HT1080 (cell line): Measurements from ENCODE around the gene HNMT. TPM values are rescaled to one million over a fixed set of nuclear protein-coding genes. Genes with fewer than 3 reads are reported as not detected.
"Not testable (repeated sequence)": the region's sequence is repeated elsewhere in the genome, so short reads cannot be mapped to it uniquely, and the experiment has no call there.

ENCODE experiments used
- DNase-seq: peaks from one replicate; pipeline ENCODE4 v3.0.0-alpha.2; 2015; ENCODE audit warnings: low read depth
- polyA plus RNA-seq, 2 experiments: library from polyadenylated mRNA; depleted of rRNA; stranded (reverse); fragments of >200 nt; gene quantifications; 2 replicates each; pipeline ENCODE4 v1.2.3, GENCODE V29; 2015
- total RNA-seq: library from RNA; depleted of rRNA; stranded (reverse); fragments of >200 nt; shearing (Covaris generic); gene quantifications from 2 replicates; pipeline ENCODE4 v1.2.3, GENCODE V29; 2014; rRNA removed

HNMT gene
- not detected in 2 replicates for total RNA-seq
- 0.06 TPM in 1 of 2 replicates, not detected in the other for polyA plus RNA-seq (2015; cell fraction: cytosol; rRNA removed)
- polyA plus RNA-seq (2015; cell fraction: nucleus; rRNA removed): not detected in 2 replicates

GRCh38 chr2:137964066-137964858, at the start of gene HNMT:
TSS of gene HNMT (plus strand) at chr2:137964473. CDS start at chr2:137964492, 19 bp downstream.
- peak; percentile 39 for DNase-seq

DNA sequence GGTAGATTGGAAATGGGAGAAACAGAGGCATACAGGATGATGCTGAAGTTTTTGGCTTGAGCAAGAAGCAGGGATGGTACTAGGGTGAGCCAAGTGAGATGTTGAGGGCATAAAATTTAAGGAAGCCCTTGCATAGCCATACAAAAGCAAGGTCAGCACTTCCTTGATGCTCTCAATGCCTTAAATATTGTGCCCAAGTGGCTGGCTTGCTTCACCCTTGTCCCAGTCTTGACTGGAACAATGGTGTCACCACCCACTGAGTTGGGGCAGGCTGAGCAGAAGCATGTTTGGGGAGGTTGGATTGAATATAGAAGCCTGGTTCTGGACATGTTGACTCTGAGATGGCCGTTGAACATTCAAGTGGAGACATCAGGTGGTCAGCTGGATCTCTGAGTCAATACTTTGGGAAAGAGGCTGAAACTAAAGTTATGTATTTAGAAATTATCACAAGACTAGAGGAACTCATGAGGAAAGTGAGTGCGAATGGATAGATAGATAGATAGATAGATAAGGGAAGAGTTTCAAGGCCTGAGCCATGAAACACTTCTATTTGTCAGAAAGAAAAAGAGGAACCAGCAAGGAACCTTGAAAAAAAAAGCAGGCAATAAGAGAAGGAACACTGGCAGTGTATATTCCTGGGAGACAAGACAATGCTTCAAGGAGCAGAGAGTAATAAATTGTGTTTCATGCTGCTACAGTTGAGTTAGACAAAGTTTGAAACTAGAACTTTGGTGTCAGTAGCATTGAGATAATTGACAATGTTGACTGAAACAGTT, 43.0 kb upstream of the HNMT start:
- no peak for DNase-seq

DNA sequence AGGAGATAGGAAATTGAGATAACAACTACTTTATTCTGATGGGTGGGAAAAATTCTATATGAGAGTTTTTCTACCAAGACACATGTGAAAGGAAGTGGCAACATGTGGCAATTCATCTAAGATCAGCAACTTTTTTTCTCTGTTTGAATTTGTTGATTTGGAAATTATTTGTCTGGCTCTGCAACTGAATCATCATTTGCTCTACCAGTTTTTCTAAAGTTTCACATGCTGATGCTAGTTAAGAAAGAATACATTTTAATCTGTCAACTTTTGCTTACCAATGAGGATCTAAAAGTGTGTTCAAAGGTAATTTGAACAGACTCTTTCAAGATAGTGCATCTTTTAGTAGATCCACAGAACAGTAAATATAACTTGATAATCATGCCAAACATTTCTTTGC, 42.1 kb upstream of the HNMT start:
- DNase-seq: not testable (repeated sequence)

- no peak for DNase-seq
These were observed 40.3 kb upstream of the HNMT start for GRCh38 chr2:137924019-137924418.

DNA sequence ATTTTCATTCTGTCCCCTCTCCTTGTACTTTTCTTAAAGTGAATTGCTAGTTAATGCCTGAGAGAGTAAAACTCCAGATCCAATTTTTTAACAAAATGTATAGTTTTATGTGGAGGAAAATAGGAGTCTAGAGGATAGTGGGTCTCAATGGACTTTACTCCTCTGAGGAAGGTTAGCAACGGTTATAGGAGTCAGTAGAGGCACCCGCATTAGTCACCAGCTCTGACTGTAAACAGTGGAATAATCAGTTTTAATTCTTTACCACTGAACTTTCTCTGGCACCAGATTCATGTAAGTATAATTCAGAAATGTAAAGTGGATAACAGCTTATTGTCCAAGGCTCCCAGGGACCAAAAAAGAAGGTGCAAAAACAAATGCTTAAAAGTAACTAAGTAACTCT, 38.7 kb upstream of the HNMT start:
- no peak for DNase-seq

GRCh38 chr2:137927846-137928245, 36.4 kb upstream of the HNMT start:
- DNase-seq: no peak

DNA sequence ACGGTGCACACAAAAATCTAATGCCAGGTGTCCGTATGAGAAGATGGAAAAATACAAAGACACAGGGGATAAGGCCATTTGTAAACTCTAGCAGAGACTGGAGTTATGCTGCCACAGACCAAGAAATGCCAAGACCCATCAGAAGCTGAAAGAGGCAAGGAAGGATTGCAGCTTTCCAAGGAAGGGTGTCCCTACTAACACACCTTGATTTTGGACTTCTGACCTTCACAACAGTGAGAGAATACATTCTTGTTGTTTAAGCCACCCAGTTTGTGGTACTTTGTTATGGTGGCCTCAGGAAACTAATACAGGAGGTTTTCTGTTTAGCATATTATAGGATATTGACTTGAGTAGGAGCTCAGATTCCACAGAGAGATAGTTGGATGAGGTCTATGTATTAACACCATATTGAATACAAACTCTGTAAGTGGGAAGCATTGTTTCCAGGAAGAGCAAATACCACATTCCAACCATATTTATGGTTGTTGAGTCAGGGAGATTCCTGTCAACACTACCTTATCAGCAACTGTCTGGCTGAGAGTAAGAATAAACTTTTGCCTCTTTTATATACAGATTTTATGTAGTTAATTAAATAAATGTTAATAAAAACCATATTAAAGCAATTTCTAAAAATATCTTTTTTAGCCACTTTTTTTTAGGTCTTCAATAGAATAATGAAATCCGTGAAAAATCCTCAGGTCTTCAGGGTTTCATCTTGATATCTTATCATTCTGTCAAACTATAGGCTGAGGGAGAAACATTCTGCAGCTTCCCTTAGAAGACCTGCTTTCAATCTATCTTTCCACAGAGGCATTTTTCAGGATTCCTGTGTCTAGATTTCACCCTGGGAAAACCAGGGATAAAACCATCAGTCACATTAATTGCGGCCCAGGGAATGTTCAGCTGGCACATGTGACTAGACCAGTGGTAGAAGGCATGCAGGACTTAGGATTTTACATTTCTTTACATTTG, 35.4 kb upstream of the HNMT start:
- peak; percentile 63 for DNase-seq

DNA sequence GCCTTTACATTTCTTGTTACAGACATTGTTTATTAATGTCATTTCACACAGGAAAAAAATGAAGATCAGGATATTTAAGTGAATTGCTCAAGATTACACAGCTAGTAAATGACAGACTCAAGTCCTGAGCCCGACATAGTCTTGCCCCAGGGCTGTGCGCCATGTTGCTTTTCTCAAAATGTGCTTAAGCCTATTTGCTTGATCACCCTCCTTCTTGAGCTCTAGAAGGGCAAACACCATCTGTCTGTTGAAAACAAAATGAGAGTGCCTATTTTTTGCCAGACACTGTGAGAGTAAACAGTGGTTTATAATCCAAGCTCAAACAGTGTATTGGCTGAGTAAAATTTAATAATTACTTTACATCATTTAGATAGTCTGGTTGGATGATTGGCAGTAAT, 34.8 kb upstream of the HNMT start:
- DNase-seq: no peak

GRCh38 chr2:137930146-137930545, 34.1 kb upstream of the HNMT start:
- DNase-seq: no peak

GRCh38 chr2:137935591-137935990, 28.7 kb upstream of the HNMT start:
- DNase-seq: no peak

DNA sequence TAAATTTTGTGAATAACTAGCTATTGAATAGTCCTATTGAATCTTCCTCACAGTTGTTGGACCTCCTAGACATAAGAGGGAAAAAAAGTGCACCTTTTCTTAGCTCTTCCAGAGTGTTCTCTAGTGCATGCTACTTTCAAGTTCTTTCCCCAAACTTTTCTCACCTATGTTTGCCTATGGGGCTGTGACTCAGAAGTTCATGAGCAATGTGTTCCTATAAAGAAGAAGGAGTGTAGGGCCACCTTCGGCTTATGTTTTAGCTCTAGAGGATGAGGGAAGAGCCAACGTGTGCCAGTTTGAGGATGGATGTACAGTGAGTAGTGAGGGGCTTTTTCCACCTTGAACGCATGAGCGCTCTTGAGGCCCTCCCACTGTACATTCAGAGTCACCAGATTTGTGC, 27.0 kb upstream of the HNMT start:
- DNase-seq: no peak

DNA sequence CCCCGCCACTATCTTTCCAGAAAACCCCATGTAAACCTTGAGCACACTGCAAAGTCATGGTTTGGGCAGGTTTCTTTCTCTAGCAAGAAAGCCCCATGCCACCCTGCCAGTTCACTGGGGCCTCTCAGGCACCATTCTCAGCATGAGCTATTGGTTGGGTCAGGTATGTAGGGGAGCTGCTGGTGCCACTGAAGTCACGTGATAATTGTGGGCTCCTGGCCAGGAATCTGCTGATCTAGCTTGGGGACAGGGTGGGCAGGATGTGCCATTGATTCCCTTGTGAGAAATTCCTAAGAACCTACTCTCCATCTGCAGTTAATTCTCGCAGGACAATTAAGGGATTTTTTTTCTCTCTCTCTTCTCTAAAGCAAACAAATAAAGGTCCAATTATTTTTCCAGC, 26.5 kb upstream of the HNMT start:
- DNase-seq: no peak

- DNase-seq: no peak
These were observed 26.1 kb upstream of the HNMT start for GRCh38 chr2:137938204-137938603.

- no peak for DNase-seq
These were observed 25.2 kb upstream of the HNMT start for GRCh38 chr2:137939026-137939425.

- DNase-seq: no peak
These were observed 24.1 kb upstream of the HNMT start for GRCh38 chr2:137940154-137940553.

DNA sequence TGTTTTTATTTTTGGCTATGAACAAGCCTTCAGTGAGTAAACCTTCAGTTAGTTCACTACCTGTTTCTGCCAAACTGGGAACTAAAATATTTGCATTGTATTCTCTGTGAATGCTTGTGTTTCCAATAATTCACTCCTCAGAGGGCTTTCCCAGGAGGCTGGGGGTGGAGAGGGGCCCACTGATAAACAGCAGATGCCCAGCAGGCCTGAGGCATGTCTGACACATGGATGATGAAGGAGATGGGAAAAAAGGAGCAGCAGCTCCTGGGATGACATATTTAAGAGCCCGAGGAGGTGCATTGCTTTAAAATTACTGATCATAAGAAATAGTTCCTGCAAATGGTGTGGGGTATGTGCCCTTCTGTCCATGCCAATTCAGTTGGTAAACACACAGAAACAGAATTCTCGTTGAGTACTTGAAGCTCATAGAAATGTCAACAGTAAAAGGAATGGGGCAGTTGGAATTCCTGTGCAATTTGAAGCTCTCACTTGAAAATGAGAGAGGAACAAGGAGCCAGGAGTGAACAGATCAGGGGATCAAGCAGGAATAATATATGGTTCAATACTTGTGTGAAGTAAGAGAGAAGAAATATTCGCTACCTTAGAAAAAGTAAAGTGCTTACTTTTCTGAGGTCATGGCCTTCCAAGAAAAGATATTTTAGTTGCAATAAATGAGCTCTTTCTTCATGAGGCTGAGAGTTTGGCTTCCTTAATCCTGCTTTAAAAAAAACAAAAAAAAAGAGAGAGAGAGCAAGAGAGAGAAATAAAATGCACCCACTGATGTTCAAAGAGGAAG, 22.0 kb upstream of the HNMT start:
- DNase-seq: no peak

- no peak for DNase-seq
These were observed 21.2 kb upstream of the HNMT start for GRCh38 chr2:137942833-137943677.

- no peak for DNase-seq
These were observed 20.5 kb upstream of the HNMT start for GRCh38 chr2:137943678-137944347.

DNA sequence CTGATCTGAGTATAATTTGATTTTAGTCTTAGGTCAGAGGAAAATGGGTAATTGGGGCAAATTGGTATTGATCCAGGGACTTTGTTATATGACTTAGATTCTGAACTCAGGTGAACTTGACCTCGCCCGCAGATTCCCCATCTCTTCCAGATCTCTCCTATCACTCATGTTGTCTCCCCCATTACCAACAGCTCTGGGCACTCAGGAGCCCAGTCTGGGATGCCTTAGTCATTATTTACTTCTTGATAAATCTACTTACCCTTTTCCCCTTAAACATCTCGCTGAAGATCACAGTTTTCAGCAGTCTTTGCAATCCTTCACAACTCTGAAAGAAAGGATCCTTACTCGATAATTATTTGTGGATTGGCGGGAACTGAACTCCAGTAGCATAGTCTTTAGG, 19.6 kb upstream of the HNMT start:
- DNase-seq: no peak
